RWPE2 (cell line): Measurements from ENCODE around the gene RNGTT.

Source experiments
- ATAC-seq: fragments of 200-7000 bp; cut with Tn5 transposase; 3 replicates; pipeline ENCODE4 v1.9.1; 2021; ENCODE audit warnings: low read depth
- DNase-seq: peaks from one replicate; pipeline ENCODE4 v3.0.0-alpha.2; 2020; ENCODE audit warnings: low spot score
- H3K27ac ChIP-seq: fragments of 450-650 bp; 2 replicates; pipeline ENCODE4 v1.5.1; 2017; ENCODE audit warnings: mild to moderate bottlenecking; ENCODE audit not compliant: poor library complexity, severe bottlenecking
- H3K27me3 ChIP-seq: fragments of 250-450 bp; sonication (Bioruptor Pico); 2 replicates; pipeline ENCODE4 v1.5.1; 2021; ENCODE audit warnings: mild to moderate bottlenecking, moderate library complexity; ENCODE audit not compliant: insufficient read depth, poor library complexity, severe bottlenecking
- H3K36me3 ChIP-seq: fragments of 250-450 bp; sonication (Bioruptor Pico); 2 replicates; pipeline ENCODE4 v1.5.1; 2020; ENCODE audit warnings: low read depth, mild to moderate bottlenecking, moderate library complexity
- H3K4me1 ChIP-seq: fragments of 250-450 bp; sonication (Bioruptor Pico); 2 replicates; pipeline ENCODE4 v1.5.1; 2021; ENCODE audit warnings: mild to moderate bottlenecking, moderate library complexity; ENCODE audit not compliant: insufficient read depth, poor library complexity, severe bottlenecking
- H3K4me3 ChIP-seq: fragments of 250-450 bp; sonication (Bioruptor Pico); 2 replicates; pipeline ENCODE4 v1.5.1; 2021; ENCODE audit warnings: mild to moderate bottlenecking, moderate library complexity; ENCODE audit not compliant: severe bottlenecking
- H3K9me3 ChIP-seq: fragments of 250-450 bp; sonication (Bioruptor Pico); 2 replicates; pipeline ENCODE4 v1.5.1; 2021; ENCODE audit warnings: mild to moderate bottlenecking, moderate library complexity; ENCODE audit not compliant: severe bottlenecking
- TF ChIP-seq, protein P1 (sequence below): fragments of 450-650 bp; IDR thresholded peaks from one replicate; pipeline ENCODE4 v1.5.1; 2017; ENCODE audit warnings: mild to moderate bottlenecking, moderate library complexity; ENCODE audit not compliant: poor library complexity, severe bottlenecking

The RNGTT gene

DNA sequence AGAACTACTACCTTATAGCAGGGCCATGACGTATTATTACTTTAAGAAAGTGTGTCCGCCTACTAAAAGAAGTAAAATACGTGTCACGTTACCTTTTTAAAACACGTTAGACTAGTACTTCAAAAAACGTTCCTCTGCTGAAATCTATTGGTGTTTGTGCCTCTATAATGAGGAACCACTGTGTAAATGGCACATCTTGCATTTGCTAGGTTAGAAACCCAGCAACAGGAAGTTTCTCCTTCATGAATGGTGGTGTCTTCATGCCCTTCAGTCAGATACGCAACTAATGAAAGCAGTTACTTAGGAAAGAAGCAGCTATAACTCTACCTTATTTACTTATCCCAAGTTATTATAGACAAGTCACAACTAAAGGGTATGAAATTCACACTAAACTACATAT is 343.5 kb downstream of the RNGTT start:
- Histone ChIP-seq H3K27me3 (no peaks in the 10 kb centered on the region), H3K27ac (no peak overlapping the region), H3K4me3 (no peak overlapping the region), H3K4me1 (no peaks in the 10 kb centered on the region), H3K36me3 (no peaks in the 10 kb centered on the region), H3K9me3 (no peaks in the 10 kb centered on the region)
- TF ChIP-seq, protein P1, sequence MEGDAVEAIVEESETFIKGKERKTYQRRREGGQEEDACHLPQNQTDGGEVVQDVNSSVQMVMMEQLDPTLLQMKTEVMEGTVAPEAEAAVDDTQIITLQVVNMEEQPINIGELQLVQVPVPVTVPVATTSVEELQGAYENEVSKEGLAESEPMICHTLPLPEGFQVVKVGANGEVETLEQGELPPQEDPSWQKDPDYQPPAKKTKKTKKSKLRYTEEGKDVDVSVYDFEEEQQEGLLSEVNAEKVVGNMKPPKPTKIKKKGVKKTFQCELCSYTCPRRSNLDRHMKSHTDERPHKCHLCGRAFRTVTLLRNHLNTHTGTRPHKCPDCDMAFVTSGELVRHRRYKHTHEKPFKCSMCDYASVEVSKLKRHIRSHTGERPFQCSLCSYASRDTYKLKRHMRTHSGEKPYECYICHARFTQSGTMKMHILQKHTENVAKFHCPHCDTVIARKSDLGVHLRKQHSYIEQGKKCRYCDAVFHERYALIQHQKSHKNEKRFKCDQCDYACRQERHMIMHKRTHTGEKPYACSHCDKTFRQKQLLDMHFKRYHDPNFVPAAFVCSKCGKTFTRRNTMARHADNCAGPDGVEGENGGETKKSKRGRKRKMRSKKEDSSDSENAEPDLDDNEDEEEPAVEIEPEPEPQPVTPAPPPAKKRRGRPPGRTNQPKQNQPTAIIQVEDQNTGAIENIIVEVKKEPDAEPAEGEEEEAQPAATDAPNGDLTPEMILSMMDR, result no peak
- DNase-seq, result no peak
- no peak for ATAC-seq

DNA sequence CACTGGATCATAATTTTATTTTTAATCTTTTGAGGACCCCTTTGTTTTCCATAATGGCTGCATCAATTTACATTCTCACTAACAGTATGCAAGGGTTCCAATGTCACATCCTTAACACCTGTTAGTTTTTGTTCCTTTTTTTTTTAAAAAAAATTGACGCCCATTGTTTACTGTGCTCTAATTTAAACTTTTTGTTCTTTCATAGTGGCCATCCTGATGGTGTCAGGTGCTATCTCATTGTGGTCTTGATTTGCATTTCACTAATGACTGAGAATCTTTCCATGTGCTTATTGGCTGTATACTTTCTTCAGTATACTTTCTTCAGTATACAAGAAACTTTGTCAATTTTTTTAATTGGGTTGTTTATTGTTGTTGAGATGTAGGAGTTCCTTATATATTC is 347.0 kb downstream of the RNGTT start:
- TF ChIP-seq, protein P1, result no peak
- DNase-seq, result no peak
- no peak overlapping the region for H3K27ac ChIP-seq
- H3K4me3 ChIP-seq, result no peak overlapping the region
- no peak for ATAC-seq
- no peaks in the 10 kb centered on the region for H3K9me3 ChIP-seq
- no peaks in the 10 kb centered on the region for H3K4me1 ChIP-seq
- H3K36me3 ChIP-seq, result no peaks in the 10 kb centered on the region
- no peaks in the 10 kb centered on the region for H3K27me3 ChIP-seq

DNA sequence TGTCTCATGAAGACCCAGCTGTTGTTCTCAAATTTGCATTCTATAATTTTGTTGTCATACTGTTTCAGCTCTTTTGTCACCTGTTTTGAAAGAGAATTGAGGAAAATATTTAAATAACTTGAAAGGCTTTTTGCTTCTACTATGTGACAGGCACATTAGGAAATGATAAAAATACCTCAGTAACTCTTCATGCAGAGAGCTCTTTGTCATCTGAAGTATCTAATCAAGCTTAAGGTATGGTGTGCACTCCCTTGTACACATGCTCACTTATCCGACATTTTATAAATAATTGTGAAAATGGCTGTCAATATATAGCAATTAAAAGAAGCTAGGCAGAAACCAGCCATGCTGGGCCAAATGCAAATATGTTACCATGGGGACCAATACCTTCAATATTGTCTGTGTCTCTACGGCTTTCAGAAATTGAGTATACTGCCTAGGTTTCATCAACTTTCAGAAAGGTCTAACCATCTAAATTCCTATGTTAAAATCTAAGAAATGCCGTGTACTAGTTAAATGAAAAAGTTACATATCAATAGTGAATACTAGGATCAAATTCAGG is 349.0 kb downstream of the RNGTT start:
- TF ChIP-seq, protein P1, result no peak
- ATAC-seq (no peak), DNase-seq (no peak)
- Histone ChIP-seq H3K36me3 (no peaks in the 10 kb centered on the region), H3K27ac (no peak overlapping the region), H3K4me3 (no peak overlapping the region), H3K27me3 (no peaks in the 10 kb centered on the region), H3K4me1 (no peaks in the 10 kb centered on the region), H3K9me3 (no peaks in the 10 kb centered on the region)

DNA sequence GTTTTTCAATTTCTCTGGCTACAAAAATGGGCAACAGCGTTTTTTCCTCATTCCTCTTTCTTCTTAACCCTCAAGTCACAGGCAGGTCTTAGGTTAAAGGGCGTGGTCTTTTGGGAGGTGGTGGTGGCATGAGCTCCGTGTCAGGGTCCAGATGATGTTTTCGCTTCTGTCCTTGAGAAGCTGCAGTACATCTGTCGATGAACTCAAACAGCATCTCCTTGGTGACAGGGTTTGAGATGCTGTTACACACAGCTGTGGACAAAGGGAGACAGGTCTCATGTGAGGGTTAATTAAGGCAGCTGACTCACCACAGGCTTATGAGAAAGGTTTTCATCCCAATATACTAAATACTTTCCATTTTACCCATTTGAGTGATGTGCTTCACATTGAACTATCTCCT is 350.8 kb downstream of the RNGTT start:
- DNase-seq (no peak), ATAC-seq (no peak)
- Histone ChIP-seq H3K36me3 (no peaks in the 10 kb centered on the region), H3K4me1 (no peaks in the 10 kb centered on the region), H3K27ac (no peak overlapping the region), H3K4me3 (no peak overlapping the region), H3K27me3 (no peaks in the 10 kb centered on the region), H3K9me3 (no peaks in the 10 kb centered on the region)
- TF ChIP-seq, protein P1, result no peak

DNA sequence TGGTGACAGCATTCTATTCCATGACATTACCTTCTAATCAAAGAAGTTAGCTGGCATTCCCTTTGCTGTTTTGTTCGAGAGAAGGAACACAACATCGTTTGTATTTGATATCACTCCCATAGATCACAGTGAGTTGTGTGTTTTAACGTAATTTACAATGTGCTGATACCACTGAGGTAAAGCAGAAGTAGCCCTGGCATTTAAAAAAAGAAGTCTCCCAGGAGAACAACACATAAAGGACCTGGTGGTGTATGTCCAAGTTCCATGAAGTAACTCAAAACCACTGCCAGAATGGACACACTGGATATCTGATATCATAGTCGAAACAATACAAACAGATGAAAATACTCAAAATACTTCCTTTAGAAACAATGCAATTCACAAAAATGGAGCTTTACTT is 351.7 kb downstream of the RNGTT start:
- Histone ChIP-seq H3K27me3 (no peaks in the 10 kb centered on the region), H3K9me3 (no peaks in the 10 kb centered on the region), H3K4me3 (no peak overlapping the region), H3K36me3 (no peaks in the 10 kb centered on the region), H3K27ac (no peak overlapping the region), H3K4me1 (no peaks in the 10 kb centered on the region)
- TF ChIP-seq, protein P1, result no peak
- DNase-seq, result no peak
- no peak for ATAC-seq
